ENCODE results near the gene AVEN. TPM values are rescaled to one million over a fixed set of nuclear protein-coding genes. Genes with fewer than 3 reads are reported as not detected.

AVEN gene
- total and polyA plus RNA-seq, 2 of the 13 experiments (the other 11 are each of a cell fraction or from before 2014, with no cell fraction given), result 4.4 to 17.5 TPM

DNA sequence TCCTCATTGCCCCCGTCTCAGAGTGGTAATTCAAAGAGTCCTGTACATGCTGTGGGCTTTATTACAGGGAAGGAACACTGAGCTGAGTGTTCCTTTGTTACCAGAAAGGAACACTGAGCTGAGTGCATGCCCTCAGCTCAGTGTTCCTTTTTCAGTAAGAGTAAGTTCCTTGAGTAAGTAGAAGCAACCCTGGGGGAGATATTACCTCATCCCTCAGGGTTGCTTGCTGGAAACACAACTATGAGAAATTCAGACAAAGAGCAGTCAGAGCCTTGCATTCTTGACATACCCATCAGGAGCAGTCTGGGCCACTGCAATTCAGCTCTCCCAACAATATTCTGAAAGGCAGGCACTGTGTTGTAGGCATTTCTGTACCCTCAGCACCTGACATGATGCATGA, 53.7 kb downstream of the AVEN start:
- Histone ChIP-seq H3K4me2 (ENCODE audit: low read depth, low read length) (no peak overlapping the region), H4K20me1 (ENCODE audit: insufficient read depth, low read length) (no peaks in the 10 kb centered on the region), H3K9me3 (ENCODE audit: low read length) (no peaks in the 10 kb centered on the region), H3K36me3 (replicated peaks in 1 of 2; ENCODE audit: control insufficient read depth in 1 of 2, insufficient read depth in 2 of 2, low read length in 2 of 2) (no peaks in the 10 kb centered on the region), H3K9ac (ENCODE audit: insufficient read depth, low read depth, low read length) (no peak overlapping the region), H3K79me2 (ENCODE audit: insufficient read depth, low read length) (no peaks in the 10 kb centered on the region), H3K4me3 (replicated peaks in 1 of 3; ENCODE audit: insufficient read depth in 1 of 3, low read depth in 2 of 3, low read length in 3 of 3) (no peak overlapping the region), H3K27me3 (ENCODE audit: control insufficient read depth in 1 of 2, insufficient read depth in 2 of 2, low read length in 2 of 2) (no peaks in the 10 kb centered on the region), H2AFZ (ENCODE audit: low read length) (no peak overlapping the region), H3K27ac (ENCODE audit: extremely low read length, insufficient read depth, low read length) (no peak overlapping the region), H3K4me1 (ENCODE audit: insufficient read depth, low read length) (peaks cover 29% of the 10 kb centered on the region)
- intact Hi-C loops (cut with micrococcal nuclease; ENCODE audit: unreplicated experiment) (no loop called here), in situ Hi-C loops (cut with HindIII; ENCODE audit: extremely low pct_ligation_motif_present, low pct_unique_long_range_greater_than_20kb) (loop anchor here (25.0 kb wide), 1 partner anchor 748 kb away; no protein-coding TSS in a partner anchor)
- BruUV-seq (replicated peaks), result no TSS peak
- ATAC-seq, result no peak; the same call in 2 of the 3 replicates
- DNase-seq (ENCODE audit: low spot score), result no peak
- TF ChIP-seq FOXK2 (IDR thresholded peaks at IDR 0.05) (no peak), SOX6 (IDR thresholded peaks at IDR 0.05) (no peak), SOX6 (CRISPR knock-in tag; IDR thresholded peaks at IDR 0.05) (no peak), ZNF20 (CRISPR knock-in tag; IDR thresholded peaks at IDR 0.05) (no peak), SIX4 (CRISPR knock-in tag; IDR thresholded peaks at IDR 0.05) (no peak), ZNF251 (CRISPR knock-in tag; IDR thresholded peaks at IDR 0.05) (no peak), BRCA1 (CRISPR knock-in tag; IDR thresholded peaks at IDR 0.05) (no peak), HNRNPLL (IDR thresholded peaks at IDR 0.05; ENCODE audit: low read depth, low read length, poor library complexity, severe bottlenecking) (no peak), ATM (IDR thresholded peaks at IDR 0.05; ENCODE audit: borderline replicate concordance) (no peak)
- TF ChIP-seq, protein P1, sequence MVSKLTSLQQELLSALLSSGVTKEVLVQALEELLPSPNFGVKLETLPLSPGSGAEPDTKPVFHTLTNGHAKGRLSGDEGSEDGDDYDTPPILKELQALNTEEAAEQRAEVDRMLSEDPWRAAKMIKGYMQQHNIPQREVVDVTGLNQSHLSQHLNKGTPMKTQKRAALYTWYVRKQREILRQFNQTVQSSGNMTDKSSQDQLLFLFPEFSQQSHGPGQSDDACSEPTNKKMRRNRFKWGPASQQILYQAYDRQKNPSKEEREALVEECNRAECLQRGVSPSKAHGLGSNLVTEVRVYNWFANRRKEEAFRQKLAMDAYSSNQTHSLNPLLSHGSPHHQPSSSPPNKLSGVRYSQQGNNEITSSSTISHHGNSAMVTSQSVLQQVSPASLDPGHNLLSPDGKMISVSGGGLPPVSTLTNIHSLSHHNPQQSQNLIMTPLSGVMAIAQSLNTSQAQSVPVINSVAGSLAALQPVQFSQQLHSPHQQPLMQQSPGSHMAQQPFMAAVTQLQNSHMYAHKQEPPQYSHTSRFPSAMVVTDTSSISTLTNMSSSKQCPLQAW (CRISPR knock-in tag; IDR thresholded peaks at IDR 0.05), result no peak
- TF ChIP-seq, protein P2, sequence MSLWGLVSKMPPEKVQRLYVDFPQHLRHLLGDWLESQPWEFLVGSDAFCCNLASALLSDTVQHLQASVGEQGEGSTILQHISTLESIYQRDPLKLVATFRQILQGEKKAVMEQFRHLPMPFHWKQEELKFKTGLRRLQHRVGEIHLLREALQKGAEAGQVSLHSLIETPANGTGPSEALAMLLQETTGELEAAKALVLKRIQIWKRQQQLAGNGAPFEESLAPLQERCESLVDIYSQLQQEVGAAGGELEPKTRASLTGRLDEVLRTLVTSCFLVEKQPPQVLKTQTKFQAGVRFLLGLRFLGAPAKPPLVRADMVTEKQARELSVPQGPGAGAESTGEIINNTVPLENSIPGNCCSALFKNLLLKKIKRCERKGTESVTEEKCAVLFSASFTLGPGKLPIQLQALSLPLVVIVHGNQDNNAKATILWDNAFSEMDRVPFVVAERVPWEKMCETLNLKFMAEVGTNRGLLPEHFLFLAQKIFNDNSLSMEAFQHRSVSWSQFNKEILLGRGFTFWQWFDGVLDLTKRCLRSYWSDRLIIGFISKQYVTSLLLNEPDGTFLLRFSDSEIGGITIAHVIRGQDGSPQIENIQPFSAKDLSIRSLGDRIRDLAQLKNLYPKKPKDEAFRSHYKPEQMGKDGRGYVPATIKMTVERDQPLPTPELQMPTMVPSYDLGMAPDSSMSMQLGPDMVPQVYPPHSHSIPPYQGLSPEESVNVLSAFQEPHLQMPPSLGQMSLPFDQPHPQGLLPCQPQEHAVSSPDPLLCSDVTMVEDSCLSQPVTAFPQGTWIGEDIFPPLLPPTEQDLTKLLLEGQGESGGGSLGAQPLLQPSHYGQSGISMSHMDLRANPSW (CRISPR knock-in tag; IDR thresholded peaks at IDR 0.05; ENCODE audit: borderline replicate concordance), result no peak
- ChIA-PET POLR2A (no interaction called here), CTCF (ENCODE audit: low intra/inter-chr PET ratio, low total read pairs) (no interaction called here)
- WGBS (ENCODE audit: low lambda C conversion rate), result 91% methylated on average over 1 of the region's 1 CpG
- no peak for FAIRE-seq

All from HepG2 (cell line).